ENCODE measurements around the gene YTHDC1.
A peak's percentile ranks its signal among the peaks of the same experiment; 100 is the strongest.

YTHDC1 gene

DNA sequence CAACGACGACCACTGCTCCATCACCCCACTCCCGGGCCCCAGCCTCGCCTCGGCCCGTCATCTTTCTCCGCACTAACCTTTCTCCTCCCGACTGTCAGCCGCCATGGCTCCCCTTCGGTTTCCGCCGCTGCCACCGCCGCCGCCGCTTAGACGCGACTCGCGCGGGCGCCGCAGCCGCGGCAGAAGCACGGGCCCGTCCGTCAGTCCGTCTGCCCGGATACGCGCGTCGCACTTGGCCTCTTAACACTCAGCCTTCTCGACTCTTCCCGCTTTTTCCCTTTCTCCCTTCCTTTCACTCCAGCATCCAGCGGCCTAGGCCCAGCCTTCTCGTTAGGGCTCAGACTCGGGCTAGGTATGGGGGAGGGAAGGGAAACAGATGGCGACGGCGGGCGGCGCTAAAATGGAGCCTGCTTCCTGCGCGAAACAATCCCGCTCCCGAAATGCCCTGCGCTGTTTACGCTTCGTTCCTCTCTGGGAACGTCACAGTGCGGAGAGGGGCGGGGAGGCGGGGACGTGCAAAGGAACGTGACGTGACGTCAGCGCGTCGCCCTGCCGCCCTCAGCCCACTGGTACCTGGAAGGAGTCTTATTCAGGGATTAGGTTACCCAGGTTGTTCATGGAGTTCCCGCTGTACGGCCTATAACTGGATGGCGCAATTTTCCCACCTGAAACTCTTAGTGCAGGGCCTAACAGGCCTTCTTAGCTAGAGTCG, at the start of gene YTHDC1:
Gene YTHDC1 (minus strand): TSS at position 442 of the 712 bp plus-strand sequence. CDS start 337 bp downstream, at position 105.
- DNase-seq = peak; percentile 48 to 96 (median 89)

DNA sequence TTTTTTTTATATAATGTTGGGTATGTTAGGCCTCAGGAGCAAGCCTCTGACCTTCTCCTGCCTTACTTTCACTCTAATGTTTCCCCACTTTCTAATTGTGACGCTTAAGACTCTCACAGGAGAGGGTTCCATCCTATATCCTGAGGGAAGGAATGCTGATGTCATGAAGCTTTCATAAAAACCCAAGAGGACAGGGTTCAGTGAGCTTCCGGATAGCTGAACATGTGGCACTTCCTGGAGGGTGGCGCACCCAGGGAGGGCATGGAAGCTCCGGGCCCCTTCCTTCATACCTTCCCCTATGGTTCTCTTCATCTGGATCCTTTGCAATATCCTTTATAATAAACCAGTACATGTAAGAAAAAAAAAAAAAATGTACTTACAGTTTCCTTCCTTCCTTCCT, 49.4 kb upstream of the YTHDC1 start:
- DNase-seq = no peak

DNA sequence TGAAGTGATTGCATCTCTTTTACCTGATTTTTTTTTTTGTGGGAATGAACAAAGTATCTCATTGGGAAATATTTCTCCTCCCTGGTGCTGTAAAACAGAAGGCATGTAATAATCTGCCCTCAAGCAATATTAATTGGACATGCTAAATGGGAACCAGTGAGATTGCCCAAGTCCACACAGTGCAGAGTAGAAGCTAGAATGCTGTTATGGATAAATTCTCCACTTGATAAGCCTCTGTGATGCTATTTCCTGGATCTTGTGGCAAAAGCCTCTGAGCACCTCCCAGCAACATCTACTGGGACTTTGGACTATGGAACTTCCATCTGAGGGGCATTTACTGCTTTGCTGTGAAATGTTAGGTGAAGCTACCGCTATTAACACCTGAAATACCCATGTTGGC, 46.9 kb upstream of the YTHDC1 start:
- no peak for DNase-seq

DNA sequence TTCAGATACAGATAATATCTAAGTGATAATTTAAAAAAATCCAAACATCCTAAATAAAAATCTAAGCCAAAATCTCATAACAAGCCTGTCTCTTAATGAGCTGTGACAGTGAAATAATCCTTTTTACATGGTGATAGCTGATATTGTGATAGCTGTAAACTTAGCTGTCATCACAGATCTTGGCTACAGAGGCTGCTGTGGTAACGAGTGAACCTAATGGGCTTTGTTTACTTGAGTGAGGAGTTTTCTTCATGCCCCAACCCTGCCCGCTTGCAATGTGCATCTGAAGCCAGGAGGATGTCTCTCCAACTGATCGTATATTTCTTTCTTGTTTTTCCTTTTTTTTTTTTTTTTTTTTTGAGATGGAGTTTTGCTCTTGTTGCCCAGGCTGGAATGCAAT, 41.5 kb upstream of the YTHDC1 start:
- no peak for DNase-seq

DNA sequence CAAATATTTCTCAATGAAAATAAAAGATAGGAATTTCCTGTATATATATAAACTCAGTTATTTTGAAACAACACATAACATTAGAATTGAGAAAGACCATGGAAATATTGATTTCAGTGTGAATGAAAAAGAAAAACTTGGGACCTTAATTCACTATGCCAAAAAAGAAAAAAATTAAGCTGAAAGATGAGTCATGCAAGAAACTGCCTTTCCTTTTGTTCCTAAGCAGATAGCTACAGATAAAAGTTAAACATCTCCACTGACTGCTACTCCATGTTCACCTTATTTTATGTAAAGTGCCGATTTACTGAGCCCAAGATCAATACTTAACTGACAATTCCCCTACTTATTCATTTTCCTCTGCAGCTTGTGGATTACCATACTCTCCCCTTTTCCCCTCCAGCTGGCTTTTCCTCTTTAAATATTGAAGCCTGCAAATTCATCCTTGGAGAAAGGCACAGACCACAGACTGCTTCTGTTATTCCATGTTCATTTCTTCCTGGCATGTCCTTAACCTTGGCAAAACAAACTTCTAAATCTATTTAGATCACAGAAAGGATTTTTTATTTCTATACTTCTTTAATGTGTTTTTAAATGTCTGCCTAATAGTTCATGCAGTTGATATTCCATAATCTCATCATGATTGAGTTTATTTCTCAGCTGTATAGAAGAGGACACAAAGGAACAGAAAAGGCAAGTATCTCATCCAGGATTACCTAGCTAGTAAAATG, 40.5 kb upstream of the YTHDC1 start:
- DNase-seq = peak in 1 of 51 donors; percentile 2

DNA sequence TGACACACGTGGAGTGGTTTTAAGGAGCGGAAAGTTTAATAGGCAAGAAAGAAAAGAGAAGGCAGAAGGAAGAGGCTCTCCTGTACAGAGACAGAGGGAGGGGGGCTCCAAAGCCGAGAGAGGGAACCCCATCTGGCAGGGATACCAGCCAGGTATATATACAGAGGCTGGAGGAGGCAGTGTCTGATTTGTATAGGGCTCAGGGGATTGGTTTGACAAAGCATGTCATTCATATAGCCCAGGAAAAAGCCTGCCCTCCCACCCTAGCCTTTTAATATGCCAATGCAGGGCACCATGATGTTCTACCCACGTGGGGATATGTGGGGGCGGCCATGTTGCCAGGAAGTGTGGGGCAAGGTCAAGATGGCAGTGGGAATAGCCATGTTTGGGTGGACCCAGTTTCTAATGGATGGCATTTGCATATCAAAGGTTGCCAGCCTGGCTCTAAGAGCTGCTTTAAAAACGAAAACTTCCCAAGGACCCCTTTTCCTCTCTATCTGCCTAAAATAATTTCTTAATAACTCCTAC, 39.6 kb upstream of the YTHDC1 start:
- DNase-seq = peak in 1 of 51 donors; percentile 18

DNA sequence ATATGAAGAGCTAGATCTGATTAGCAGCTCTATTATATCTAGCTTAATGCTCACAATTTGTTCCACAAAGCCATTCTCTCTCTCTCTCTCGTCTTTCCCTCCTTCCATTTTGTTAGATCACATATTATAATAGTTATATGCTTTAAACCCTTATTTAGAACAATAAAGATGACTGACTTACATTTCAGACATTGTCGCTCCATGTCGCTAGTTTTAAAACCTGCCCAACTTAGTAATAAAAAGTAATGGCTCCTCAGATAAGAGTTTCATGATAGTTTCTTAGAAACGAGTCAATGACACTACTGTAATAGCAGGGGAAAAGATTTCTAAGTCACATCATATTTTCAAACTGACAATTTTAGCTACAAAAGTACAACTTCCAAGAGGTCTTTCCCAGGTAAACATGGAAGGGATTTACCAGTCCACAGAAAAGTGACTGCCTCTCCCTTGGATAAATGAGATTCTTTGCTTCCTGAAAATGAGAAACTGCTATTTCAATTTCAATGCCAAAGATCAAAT, 38.5 kb upstream of the YTHDC1 start:
- no peak for DNase-seq

DNA sequence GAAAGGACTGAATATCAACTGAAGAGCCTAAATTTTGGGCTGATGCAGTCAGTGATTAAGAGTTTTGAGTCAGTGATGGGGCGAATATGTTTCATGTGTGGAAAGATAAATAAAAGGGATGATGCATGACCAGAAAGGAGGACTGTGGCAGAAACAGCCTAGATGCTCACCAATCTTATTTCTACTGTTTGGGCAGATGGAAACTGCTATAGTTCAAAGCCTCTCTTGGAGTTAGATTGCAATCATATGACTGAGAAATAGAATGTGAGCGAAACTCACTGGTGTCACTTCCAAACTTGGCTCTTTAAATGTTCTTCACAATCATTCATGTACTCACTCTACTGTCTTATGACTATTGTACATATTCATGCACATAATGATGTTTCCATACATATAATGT, 35.4 kb upstream of the YTHDC1 start:
- DNase-seq = no peak

DNA sequence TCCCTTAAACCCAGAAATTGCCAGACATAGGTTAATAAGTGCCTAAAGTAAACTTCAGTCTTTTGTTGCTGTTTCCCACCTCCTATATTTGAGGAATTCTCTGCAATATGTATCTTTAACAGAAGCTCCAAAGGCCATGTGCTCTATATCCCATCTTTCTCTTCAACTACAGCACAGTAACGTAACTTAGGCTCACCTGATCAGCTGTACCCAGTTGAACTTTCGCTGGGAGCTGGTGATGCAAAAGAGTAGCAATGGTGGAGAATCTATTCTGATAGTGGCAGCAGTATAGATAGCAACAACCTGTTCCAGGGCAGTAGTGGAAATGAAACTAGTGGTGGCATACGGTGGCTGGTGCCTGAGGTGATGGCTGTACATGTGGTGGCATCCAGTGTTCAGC, 33.2 kb upstream of the YTHDC1 start:
- DNase-seq = no peak

DNA sequence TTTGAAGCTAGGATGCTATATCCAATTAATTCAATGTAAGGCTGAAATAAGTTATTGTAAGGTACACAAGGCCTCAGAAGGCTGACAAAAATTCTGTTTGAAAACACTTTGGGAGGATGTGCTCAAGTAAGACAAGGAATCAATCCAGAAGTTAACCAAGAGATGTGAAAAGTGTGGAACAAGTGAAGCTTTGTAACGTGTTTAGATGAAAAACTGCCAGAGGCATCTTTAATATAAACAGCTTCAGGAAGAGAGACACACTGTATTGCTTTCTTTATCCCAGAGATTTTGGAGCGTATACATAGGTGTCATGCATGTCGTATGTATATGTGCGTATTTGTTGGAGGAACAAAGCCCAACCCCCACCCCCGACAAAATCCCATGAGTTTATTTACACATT, 28.3 kb upstream of the YTHDC1 start:
- no peak for DNase-seq

DNA sequence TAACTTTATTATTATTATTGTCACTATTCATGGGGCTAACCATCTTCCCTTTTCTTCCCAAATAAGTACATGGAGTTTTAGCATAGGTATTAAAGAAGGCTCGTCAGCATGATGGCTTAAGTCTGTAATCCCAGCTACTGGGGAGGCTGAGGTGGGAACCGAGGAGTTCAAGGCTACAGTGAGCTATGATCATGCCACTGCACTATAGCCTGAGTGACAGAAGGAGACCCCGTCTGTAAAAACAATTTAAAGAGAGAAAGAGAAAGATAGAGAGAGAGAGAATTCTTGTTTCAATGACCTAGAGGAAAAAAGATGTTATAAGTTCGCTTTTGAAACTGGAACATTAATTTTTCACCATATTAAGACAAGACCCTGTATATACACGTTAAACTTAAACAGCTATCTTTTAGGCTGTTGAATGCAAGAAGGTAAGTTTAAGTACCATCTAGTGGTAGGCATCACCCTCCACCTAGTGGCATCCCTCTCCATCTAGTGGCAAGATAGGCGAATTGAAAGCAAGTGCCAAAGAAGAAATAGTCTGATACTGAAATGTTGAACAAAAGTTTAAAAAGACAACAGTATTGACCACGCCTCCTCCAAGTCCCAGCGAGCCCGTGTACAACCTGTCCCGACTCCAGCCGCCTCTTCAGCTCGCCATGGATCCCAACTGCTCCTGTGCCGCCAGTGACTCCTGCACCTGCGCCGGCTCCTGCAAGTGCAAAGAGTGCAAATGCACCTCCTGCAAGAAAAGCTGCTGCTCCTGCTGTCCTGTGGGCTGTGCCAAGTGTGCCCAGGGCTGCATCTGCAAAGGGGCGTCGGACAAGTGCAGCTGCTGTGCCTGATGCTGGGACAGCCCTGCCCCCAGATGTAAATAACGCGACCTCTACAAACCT, 26.0 kb upstream of the YTHDC1 start:
- peak in 24 of 51 donors; percentile 1 to 46 (median 16) for DNase-seq

DNA sequence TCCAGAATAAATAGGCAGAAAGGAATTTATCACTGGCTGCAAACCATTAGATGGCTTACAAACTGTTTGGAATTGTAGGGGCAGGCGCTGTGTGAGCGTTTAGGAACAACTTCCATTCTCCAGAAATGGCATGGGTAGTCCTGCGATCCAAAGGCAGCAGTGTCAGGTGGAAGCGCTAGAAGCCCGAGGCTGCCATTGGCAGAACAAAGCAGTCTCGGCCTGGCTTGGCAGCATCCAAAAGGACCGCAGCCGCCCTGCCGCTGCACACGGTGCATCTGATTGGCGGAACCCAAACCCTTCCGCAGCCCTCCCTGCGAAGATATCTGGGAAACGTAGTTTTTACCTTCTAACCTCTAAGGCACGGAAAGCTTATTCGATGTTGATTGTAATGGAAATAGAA, 23.6 kb upstream of the YTHDC1 start:
- DNase-seq = peak; percentile 4 to 87 (median 64)

DNA sequence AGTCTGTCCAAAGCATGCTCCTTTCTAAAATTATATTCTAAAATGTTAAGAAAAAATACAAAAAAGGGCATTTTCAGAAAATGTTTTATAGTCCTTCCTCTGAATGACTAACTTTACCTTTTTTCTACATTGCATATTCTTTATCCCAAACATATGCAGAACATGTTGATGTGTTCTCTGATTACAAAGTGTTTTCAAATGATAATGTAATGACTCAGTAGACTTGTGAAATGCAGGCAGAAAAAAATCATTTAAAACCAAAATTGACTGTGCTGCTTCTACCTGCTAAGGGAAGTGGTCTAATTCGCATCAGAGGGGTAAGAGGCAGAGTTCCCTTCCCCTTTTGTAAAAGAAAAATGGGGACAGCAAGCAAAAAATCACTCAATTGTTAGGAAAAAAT, 22.7 kb upstream of the YTHDC1 start:
- no peak for DNase-seq

DNA sequence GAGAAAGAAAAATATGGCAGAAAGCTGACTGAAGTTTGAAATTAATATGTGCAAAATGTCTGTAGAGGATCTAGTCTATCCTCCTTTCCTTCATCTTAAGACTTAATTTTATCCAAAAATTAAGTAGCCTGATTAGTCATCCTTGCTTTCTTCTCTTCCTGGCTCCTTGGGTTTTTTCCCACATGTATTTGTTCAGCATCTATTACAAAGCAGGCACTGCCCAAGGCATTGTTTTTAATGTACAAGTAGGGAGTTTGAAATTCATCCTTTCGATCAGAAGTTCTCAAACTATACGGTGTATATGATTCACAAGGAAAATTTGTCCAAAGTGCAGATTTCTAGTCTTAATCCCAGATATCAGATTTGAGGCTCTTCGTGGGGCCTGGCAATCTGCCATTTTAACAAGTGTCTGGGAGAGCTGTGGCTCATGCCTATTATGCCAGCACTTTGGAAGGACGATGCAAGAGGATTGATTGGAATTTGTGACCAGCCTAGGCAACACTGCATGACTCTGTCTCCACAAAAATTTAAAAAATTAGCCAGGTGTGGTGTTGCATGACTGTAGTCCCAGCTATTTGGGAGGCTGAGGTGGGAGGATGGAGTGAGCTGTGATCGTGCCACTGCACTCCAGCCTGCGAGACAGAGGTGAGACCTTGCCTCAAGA, 19.4 kb upstream of the YTHDC1 start:
- DNase-seq = no peak

DNA sequence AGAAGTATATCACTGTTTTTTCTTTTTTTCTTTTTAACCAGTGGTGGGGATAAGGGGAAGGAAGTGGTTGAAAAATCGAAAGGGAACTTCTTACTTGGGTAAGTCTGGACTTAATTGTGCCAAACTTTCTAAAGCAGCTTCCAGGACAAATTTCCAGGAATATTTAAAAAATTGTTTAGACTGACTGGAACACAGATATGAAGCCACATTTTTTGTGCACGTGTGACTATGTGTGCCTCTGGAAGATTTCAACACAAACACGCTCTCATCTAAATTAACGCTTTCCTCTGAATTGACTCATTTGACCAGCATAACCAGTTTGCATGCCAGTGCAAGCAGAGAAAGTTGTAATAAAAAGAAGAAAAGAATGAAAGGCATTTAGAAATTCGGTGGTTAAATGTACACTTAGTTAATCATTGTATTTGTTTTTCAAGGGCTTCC, 18.8 kb upstream of the YTHDC1 start:
- no peak for DNase-seq

DNA sequence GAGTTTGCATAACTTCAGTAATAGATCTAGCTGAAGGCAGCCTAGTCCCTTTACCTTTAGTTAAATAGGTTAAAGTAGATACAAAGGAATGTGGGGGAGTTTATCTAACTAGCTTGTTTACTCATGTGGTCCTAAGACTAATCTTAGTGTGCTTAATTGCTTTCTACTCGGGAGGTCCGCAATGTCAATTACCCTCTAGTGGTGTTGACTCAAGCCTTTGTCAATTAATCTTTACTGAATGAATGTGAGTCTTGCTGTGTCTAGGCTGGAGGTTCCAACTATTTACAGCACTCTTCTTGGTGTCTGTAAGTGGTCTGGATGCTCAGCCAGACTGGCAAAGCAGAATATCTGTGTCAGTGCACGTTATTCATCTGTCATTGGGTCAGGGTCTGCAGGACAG, 17.9 kb upstream of the YTHDC1 start:
- DNase-seq = no peak

DNA sequence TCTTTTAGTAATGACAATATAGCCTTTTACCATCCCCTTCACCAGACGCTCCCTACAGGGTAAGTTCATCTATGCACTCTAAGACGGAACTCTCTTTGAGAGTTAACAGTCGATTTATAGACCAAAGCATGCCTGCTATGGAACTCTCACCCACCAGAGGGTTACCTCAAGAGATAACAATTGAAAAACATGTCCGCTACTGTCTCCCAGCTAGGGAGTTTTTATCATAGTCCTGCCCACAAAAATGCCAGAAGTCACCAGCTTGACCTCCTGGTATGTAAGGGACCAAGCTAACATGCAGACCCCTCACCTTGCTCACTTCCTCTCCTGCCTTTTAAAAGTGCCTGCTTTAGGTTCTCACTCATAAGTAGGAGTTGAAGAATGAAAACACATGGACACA, 16.7 kb upstream of the YTHDC1 start:
- DNase-seq = no peak

DNA sequence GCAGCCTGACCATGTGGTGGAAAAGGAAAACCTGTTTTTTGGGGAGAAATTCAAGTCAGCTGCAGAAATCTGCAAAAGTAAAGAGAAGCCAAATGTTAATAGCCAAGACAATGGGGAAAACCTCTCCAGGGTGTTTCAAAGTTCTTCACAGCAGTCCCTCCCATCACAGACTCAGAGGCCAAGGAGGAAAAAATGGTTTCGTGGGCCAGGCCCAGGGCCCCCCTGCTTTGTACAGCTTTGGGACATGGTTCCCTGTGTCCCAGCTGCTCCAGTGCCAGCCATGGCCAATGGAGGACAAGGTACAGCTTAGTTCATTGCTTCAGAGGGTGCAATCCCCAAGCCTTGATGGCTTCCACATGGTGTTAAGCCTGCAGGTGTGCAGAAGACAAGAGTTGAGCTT, 15.2 kb upstream of the YTHDC1 start:
- no peak for DNase-seq

DNA sequence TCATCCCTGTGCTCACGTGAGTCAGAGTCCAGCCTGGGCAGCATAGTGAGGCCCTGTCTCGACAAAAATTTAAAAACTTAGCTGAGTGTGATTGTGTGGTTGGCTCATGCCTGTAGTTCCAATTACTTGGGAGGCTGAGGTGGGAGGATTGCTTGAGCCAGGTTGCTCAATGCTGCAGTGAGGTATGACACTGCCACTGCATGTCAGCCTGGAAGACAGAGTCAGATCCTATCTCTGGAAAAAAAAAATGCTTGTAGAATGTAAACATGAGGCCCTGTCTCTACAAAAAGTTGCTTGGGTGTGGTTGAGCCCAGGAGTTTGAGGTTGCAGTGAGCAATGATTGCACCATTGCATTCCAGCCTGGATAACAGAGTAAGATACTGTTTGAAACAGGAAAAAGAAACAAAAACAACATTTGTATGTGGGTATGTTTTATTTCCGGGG, 11.3 kb upstream of the YTHDC1 start:
- DNase-seq = no peak

DNA sequence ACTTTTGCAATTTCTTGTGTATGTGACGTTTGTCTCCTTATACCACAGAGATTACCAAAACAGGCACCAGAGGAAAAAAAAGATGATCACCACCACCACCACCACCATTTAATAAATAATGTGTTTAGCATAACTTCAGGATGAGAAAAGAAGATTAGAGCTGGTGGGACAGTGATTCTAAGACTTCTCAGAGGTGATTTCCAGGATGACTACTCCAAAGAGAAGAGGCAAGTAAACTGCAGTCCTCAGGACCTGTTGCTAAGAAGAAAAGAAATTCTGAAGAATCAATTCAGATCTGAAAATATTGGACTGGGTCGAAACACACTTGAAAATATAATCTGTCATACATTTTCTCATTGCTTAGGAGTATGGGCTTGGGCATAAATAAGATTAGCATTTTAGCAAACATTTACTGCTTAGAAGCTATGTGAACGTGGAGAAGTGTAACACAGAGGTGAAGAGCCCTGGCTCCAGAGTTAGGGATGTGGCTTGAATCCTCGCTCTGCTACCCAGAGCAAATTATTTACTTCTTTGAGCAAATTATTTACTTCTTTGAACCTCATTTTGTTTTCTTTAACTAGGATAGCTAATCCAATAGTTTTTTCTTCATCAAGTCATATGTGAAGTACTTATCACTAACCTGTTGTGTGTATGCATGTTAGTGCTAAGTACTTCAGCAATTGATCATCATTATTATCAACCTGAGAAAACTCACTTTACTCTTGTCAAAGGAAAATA, 10.5 kb upstream of the YTHDC1 start:
- DNase-seq = no peak
